Subcutaneous adipose tissue (tissue), 4 donors: ENCODE measurements around the gene WDR27. TPM values are rescaled to one million over a fixed set of nuclear protein-coding genes. Genes with fewer than 3 reads are reported as not detected.

Experiments used
- CTCF ChIP-seq: fragments of 450-650 bp; IDR thresholded peaks from one replicate; pipeline ENCODE4 v1.5.1; 2016; ENCODE audit warnings: low read depth, mild to moderate bottlenecking, control low read depth, antibody characterized with exemption, moderate library complexity
- total RNA-seq, 4 donors: library from RNA; depleted of rRNA; stranded (reverse); fragments of >200 nt; gene quantifications; one replicate each; pipeline ENCODE4 v1.1.0, GENCODE V29; 2016

WDR27 gene
- total RNA-seq, 4 donors from 2014 or later = 26.0 to 36.4 (median 31.3) TPM

- TF ChIP-seq CTCF = no peak
Measured at GRCh38 chr6:169561665-169562064, 140.2 kb downstream of the WDR27 start.

- no peak for TF ChIP-seq CTCF
Measured at GRCh38 chr6:169559592-169559991, 142.2 kb downstream of the WDR27 start.

DNA sequence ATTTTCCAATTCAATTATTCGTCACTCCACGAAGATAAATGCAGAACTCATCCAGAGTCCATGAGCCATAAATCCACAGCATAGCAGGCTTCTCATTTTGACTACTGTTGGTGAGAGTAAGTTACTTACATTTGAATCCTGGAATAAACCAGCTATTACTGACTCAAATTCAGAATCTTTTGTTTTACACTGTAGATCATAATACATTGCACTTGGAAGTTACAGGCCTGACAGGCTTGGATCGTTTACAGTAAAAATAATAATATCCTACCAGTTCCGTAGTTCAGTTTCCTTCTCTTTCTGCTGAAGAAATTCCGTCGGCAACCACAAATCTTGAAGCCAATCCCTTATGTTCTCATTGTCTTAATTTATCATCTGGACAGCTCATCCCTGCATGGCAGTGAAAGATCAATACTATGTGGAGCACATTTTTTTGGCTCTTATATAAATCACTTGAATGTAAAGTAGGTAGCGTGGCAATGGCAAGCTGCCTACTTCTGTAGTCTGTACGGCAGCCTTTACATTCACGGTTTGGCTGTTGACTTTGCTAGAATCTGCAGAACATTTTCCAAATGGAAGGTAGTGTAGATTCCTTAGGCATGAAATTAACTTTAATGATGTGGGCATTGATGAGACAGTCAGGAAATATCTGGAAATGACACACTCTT, 142.9 kb downstream of the WDR27 start:
- TF ChIP-seq CTCF = no peak

DNA sequence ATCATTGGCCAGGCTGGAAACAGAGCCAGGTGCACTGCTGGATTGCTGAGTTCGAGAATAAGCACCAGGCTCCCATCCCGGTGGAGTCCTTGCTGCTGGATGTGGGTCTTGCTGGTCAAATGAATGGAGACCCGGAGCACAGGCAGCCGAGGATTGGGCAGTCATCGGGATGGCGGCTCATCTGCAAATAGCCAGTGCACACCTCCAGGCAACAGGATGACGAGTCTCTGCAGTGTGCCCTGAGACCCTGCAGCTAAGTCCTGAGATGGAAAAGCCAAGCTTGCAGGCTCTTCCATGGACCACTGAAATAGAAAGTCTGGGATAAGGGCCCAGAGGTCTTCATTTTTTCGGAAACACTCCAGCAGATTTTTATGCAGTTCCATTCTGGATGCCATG, 143.5 kb downstream of the WDR27 start:
- TF ChIP-seq CTCF = no peak

GRCh38 chr6:169557887-169558286, 143.9 kb downstream of the WDR27 start:
- no peak for TF ChIP-seq CTCF

GRCh38 chr6:169556758-169557548, 144.9 kb downstream of the WDR27 start:
- TF ChIP-seq CTCF = no peak

DNA sequence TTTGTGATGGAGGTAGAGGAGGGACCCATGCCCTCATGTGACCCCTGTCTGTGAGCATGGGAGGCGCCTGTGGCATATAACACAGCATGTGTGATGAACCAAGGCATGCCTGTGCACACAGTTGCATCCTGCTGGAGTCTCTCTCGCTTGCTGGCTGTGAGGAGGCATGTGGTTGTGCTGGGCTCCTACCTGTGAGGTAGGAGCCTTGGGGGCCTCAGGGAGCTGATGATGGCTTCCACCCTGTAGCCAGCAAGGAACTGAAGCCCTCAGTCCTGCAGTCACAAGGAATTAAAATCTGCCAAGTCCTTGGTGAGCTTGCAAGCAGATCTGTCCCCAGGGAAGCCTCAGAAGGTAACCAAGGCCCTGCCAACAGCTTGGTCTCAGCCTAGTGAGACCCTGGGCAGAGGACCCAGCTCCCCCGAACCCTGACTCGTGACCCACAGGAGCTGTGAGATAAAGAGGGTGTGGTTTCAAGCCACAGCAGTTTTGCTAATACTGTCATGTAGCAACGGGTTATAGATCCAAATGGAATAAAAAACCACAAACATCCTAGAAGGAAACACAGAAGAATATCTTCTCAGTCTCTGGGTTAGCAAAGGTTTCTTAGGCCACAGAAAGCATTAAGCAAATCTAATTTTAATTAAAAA, 145.7 kb downstream of the WDR27 start:
- no peak for TF ChIP-seq CTCF
